Lower lobe of right lung (tissue), 2 donors: Measurements from ENCODE around the gene SERPINB1. TPM values are rescaled to one million over a fixed set of nuclear protein-coding genes. Genes with fewer than 3 reads are reported as not detected.

Source experiments
- ATAC-seq, 2 donors: fragments of 200-7000 bp; cut with Tn5 transposase; one replicate each; pipeline ENCODE4 v1.9.1; 2020 to 2022; ENCODE audit warnings: mild to moderate bottlenecking in 2 of 2, moderate library complexity in 2 of 2
- DNase-seq: peaks from one replicate; pipeline ENCODE4 v3.0.0-alpha.2; 2020
- H3K27ac ChIP-seq: fragments of 200-600 bp; one replicate; pipeline ENCODE4 v1.8.0; 2022
- H3K27me3 ChIP-seq: fragments of 200-600 bp; one replicate; pipeline ENCODE4 v1.8.0; 2022; ENCODE audit warnings: low read depth
- H3K36me3 ChIP-seq: fragments of 200-600 bp; one replicate; pipeline ENCODE4 v1.8.0; 2022; ENCODE audit warnings: mild to moderate bottlenecking
- H3K4me1 ChIP-seq: fragments of 200-600 bp; one replicate; pipeline ENCODE4 v1.8.0; 2022
- H3K4me3 ChIP-seq: fragments of 200-600 bp; one replicate; pipeline ENCODE4 v1.8.0; 2022; ENCODE audit warnings: mild to moderate bottlenecking
- H3K9me3 ChIP-seq: fragments of 200-600 bp; one replicate; pipeline ENCODE4 v1.8.0; 2022
- CTCF ChIP-seq: fragments of 200-600 bp; IDR thresholded peaks from one replicate; pipeline ENCODE4 v1.8.0; 2022; ENCODE audit warnings: antibody characterized with exemption, mild to moderate bottlenecking
- intact Hi-C: fragments of 100-400 bp; cut with DNase I; formaldehyde crosslinking; loops from one replicate; pipeline ENCODE4 v1.11.0; 2022
- total RNA-seq: library from RNA; stranded (reverse); fragmentation: NEBNext Ultra II Directional; extraction: Animal tissue kit (Norgen Biotek cat#: 25700); gene quantifications from one replicate; pipeline ENCODE4 v1.2.1, GENCODE V29; 2021
- donor health status: DM: no; HTN: yes; CAD: no; lungs with severe emphysema.

The SERPINB1 gene
- total RNA-seq, 1 donor from 2014 or later: 125 TPM

GRCh38 chr6:2850538-2851113 lies 9.0 kb upstream of the SERPINB1 start:
- Histone ChIP-seq H3K36me3 (no peaks in the 10 kb centered on the region), H3K4me1 (peaks cover 58% of the 10 kb centered on the region), H3K27me3 (no peaks in the 10 kb centered on the region), H3K4me3 (no peak overlapping the region), H3K9me3 (no peaks in the 10 kb centered on the region), H3K27ac (peak overlapping the region; percentile 22)
- intact Hi-C loops: loop anchor here (10.0 kb wide), 1 partner anchor 54 kb away; the partner anchor contains the start of gene SERPINB9
- ATAC-seq (peak; percentile 58 to 63), DNase-seq (no peak)
- TF ChIP-seq CTCF: no peak

DNA sequence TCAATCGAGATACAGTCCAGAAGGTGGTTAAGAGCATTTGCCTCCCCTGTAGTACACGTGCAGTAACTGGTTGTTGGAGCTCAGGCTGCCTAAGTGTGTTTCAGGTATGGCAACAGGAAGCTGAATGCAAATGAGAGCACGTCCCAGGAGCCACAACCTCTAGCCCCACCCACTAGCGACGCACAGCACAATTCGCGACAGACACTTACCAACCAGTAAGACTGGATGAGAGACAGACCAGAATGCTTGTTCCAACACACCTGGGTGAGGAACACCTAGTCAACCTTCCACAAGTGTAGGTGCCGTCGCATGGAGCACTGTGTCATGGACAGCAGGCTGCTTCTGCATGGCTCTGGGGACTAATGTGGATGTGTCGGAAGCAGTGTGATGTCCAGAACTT lies 7.2 kb upstream of the SERPINB1 start:
- Histone ChIP-seq H3K27me3 (no peaks in the 10 kb centered on the region), H3K9me3 (no peaks in the 10 kb centered on the region), H3K4me3 (no peak overlapping the region), H3K27ac (no peak overlapping the region), H3K4me1 (peaks cover 40% of the 10 kb centered on the region), H3K36me3 (no peaks in the 10 kb centered on the region)
- intact Hi-C loops: loop anchor here (5.0 to 10.0 kb wide), 2 partner anchors 54 to 83 kb away; no protein-coding TSS in a partner anchor
- TF ChIP-seq CTCF: no peak
- ATAC-seq (peak; percentile 13 to 53), DNase-seq (no peak)

- H3K36me3 ChIP-seq: no peaks in the 10 kb centered on the region
- TF ChIP-seq CTCF: no peak
- no peak overlapping the region for H3K4me3 ChIP-seq
- H3K9me3 ChIP-seq: no peaks in the 10 kb centered on the region
- ATAC-seq: no peak
- H3K27ac ChIP-seq: peak overlapping the region; percentile 72
- intact Hi-C loops: loop anchor here (5.0 to 10.0 kb wide), 2 partner anchors 51 to 86 kb away; no protein-coding TSS in a partner anchor
- peaks cover 40% of the 10 kb centered on the region for H3K4me1 ChIP-seq
- no peaks in the 10 kb centered on the region for H3K27me3 ChIP-seq
- no peak for DNase-seq
Observed at GRCh38 chr6:2845880-2846208, 4.2 kb upstream of the SERPINB1 start.

DNA sequence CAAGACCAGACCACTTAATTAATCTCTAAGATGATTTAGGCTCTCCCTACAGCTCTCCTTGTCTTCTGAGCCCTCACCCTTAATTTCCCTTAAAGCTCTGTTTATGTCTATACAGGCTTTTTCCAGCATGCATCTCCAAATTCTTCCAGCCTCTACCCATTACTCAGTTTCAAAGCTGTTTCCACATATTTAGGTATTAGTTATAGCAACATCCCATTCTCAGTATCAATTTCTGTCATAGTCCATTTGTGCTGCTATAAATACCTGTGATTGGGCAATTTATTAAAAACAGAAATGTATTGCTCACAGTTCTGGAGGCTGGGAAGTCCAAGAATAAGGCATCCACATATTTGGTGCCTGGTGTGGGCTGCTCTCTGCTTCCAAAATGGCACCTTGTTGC lies 2.3 kb upstream of the SERPINB1 start:
- no peaks in the 10 kb centered on the region for H3K9me3 ChIP-seq
- peaks cover 18% of the 10 kb centered on the region for H3K36me3 ChIP-seq
- H3K4me3 ChIP-seq: no peak overlapping the region
- ATAC-seq (no peak), DNase-seq (no peak)
- peaks cover 47% of the 10 kb centered on the region for H3K4me1 ChIP-seq
- no peak for TF ChIP-seq CTCF
- no peak overlapping the region for H3K27ac ChIP-seq
- intact Hi-C loops: loop anchor here (10.0 kb wide), 1 partner anchor 49 kb away; no protein-coding TSS in a partner anchor
- no peaks in the 10 kb centered on the region for H3K27me3 ChIP-seq

DNA sequence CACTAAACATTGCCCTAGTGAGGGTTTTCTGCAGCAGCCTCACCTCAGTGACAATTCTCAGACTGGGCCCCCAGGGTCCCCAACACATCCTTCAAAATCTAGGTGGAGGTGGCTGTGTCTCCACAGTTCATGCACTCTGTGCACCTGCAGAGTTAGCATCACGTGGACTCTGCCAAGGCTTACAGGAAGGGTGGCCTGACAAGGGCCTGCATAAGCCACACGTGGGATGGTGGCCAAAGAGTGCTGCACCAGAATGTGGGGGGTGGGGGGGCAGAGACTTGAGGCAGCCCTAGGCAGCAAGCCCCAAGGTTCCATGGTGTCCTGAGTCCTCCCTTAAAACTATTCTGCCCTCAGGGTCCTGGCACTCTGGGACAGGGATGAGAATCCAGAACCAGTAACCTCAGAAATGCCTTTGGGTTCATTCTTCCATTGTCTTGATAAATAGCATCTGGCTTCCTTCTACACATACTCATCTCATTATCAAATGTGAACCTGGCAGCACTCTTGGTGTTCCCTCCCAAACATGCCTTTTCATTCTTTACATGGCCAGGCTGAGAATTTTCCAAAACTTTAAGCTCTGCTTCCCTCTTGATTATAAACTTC lies 1.6 kb upstream of the SERPINB1 start:
- peaks cover 55% of the 10 kb centered on the region for H3K4me1 ChIP-seq
- H3K9me3 ChIP-seq: no peaks in the 10 kb centered on the region
- H3K36me3 ChIP-seq: peaks cover 24% of the 10 kb centered on the region
- no peaks in the 10 kb centered on the region for H3K27me3 ChIP-seq
- ATAC-seq (no peak), DNase-seq (no peak)
- H3K4me3 ChIP-seq: no peak overlapping the region
- intact Hi-C loops: loop anchor here (10.0 kb wide), 1 partner anchor 48 kb away; no protein-coding TSS in a partner anchor
- peak overlapping the region; percentile 98 for H3K27ac ChIP-seq
- no peak for TF ChIP-seq CTCF
